HepG2 (cell line): ENCODE data around the gene HBD. TPM values are rescaled to one million over a fixed set of nuclear protein-coding genes. Genes with fewer than 3 reads are reported as not detected.

Experiments
- ATAC-seq: fragments of 200-7000 bp; cut with Tn5 transposase; 3 replicates; pipeline ENCODE4 v1.9.1; 2020; ENCODE audit warnings: mild to moderate bottlenecking, moderate library complexity
- BruUV-seq: library from RNA; stranded (reverse); fragments of 400-500 nt; replicated peaks from 2 replicates; lab custom pipeline; 2021; lab: Mats Ljungman, UMichigan
- CTCF ChIA-PET: fragments of 300-600 bp; formaldehyde crosslinking; extraction: SDS; loops from one replicate; lab custom pipeline; 2021; ENCODE audit warnings: low total read pairs, inconsistent platforms, low intra/inter-chr PET ratio; lab: Yijun Ruan, JAX
- POLR2A ChIA-PET: fragments of 350-600 bp; sonication (Branson Sonifier 250); formaldehyde crosslinking; loops from one replicate; lab custom pipeline; 2020; ENCODE audit warnings: antibody characterized with exemption, inconsistent platforms; lab: Yijun Ruan, JAX
- DNase-seq: peaks from one replicate; pipeline ENCODE4 v3.0.0-alpha.2; 2015; ENCODE audit warnings: low spot score
- FAIRE-seq: peaks from 3 replicates; lab custom pipeline; 2011; peaks lifted over from hg19 to GRCh38; lab: Jason Lieb, UNC
- H2AFZ ChIP-seq: one replicate; pipeline ENCODE4 v1.6.1; 2011; ENCODE audit warnings: low read length, inconsistent platforms
- H3K27ac ChIP-seq: fragments of 300-600 bp; 3 replicates; pipeline ENCODE4 v1.8.0; 2011; ENCODE audit warnings: mixed run types, mild to moderate bottlenecking, mixed read lengths, low read length, inconsistent platforms; ENCODE audit not compliant: insufficient read depth; ENCODE audit errors: extremely low read length
- H3K27me3 ChIP-seq, 2 experiments: fragments of 200-600 bp in 1 of 2; 2 replicates in 1 of 2; 3 replicates in 1 of 2; pipeline versions ENCODE4 v1.6.0 to v1.8.0; 2011; ENCODE audit warnings: low read length in 2 of 2, mild to moderate bottlenecking in 2 of 2, moderate library complexity in 2 of 2, inconsistent platforms in 1 of 2; ENCODE audit not compliant: insufficient read depth in 2 of 2, control insufficient read depth in 1 of 2
- H3K36me3 ChIP-seq, 2 experiments: fragments of 200-600 bp in 1 of 2; replicated peaks in 1 of 2; 2 replicates in 1 of 2; 3 replicates in 1 of 2; pipeline versions ENCODE4 v1.5.1 to v1.8.0; 2011; ENCODE audit warnings: low read length in 2 of 2, inconsistent platforms in 1 of 2; ENCODE audit not compliant: insufficient read depth in 2 of 2, control insufficient read depth in 1 of 2
- H3K4me1 ChIP-seq: 2 replicates; pipeline ENCODE4 v1.5.1; 2012; ENCODE audit warnings: low read length, inconsistent platforms; ENCODE audit not compliant: insufficient read depth
- H3K4me2 ChIP-seq: 2 replicates; pipeline ENCODE4 v1.6.0; 2011; ENCODE audit warnings: low read depth, low read length, inconsistent platforms
- H3K4me3 ChIP-seq, 3 experiments: fragments of 200-600 bp in 1 of 3; sonication (generic), shearing (Covaris generic) in 1 of 3; replicated peaks in 1 of 3; 2 replicates each; pipeline ENCODE4 v1.5.1; 2011 to 2016; ENCODE audit warnings: low read length in 3 of 3, inconsistent platforms in 2 of 3, low read depth in 2 of 3, mild to moderate bottlenecking in 2 of 3, control low read depth in 1 of 3, mixed read lengths in 1 of 3; ENCODE audit not compliant: insufficient read depth in 1 of 3
- H3K79me2 ChIP-seq: one replicate; pipeline ENCODE4 v1.6.1; 2011; ENCODE audit warnings: low read length, inconsistent platforms; ENCODE audit not compliant: insufficient read depth
- H3K9ac ChIP-seq: 2 replicates; pipeline ENCODE4 v1.6.0; 2011; ENCODE audit warnings: mild to moderate bottlenecking, low read depth, low read length, inconsistent platforms; ENCODE audit not compliant: insufficient read depth
- H3K9me3 ChIP-seq: 2 replicates; pipeline ENCODE4 v1.5.1; 2012; ENCODE audit warnings: mild to moderate bottlenecking, low read length
- H4K20me1 ChIP-seq: 2 replicates; pipeline ENCODE4 v1.6.0; 2011; ENCODE audit warnings: inconsistent platforms, mild to moderate bottlenecking, low read length, moderate library complexity; ENCODE audit not compliant: insufficient read depth
- KAT7 ChIP-seq: IDR thresholded peaks from 2 replicates; pipeline ENCODE4 v1.6.1; 2018; ENCODE audit warnings: borderline replicate concordance, missing compliant biosample characterization
- MAFG ChIP-seq: sonication (generic); formaldehyde crosslinking; IDR thresholded peaks from 2 replicates; pipeline ENCODE4 v1.5.1; 2020; ENCODE audit warnings: mild to moderate bottlenecking, missing genetic modification reagents
- ZNF34 ChIP-seq: sonication (generic); formaldehyde crosslinking; IDR thresholded peaks from 2 replicates; pipeline ENCODE4 v1.4.0; 2020; ENCODE audit warnings: mild to moderate bottlenecking, missing genetic modification reagents, borderline replicate concordance
- WGBS: methylation state at CpG from one replicate; pipeline ENCODE4 v1.1.6; 2017; ENCODE audit warnings: low lambda C conversion rate; 5-methylcytosine and 5-hydroxymethylcytosine counted together
- in situ Hi-C: cut with HindIII; loops from 2 replicates; pipeline ENCODE4 v1.10.0; 2017; ENCODE audit warnings: low pct_unique_long_range_greater_than_20kb; ENCODE audit not compliant: extremely low pct_ligation_motif_present
- intact Hi-C: fragments of 100-400 bp; cut with micrococcal nuclease; formaldehyde crosslinking; loops from one replicate; pipeline ENCODE4 v1.10.0; 2022; ENCODE audit not compliant: unreplicated experiment
- polyA plus RNA-seq, 8 experiments: library from polyadenylated mRNA; depleted of rRNA in 3 of 8; stranded (reverse) in 7 of 8; unstranded in 1 of 8; fragments of >200 nt; fragmentation: Illumina TruSeq in 4 of 8; extraction: Trizol in 4 of 8; gene quantifications; 2 replicates each; pipeline versions ENCODE4 v1.2.1 to v1.2.3, GENCODE V29; 2011 to 2016; ENCODE audit warnings: low read depth in 4 of 8, missing spikeins in 1 of 8, mixed read lengths in 1 of 8; ENCODE audit not compliant: insufficient read depth in 1 of 8
- total RNA-seq, 5 experiments: library from RNA; depleted of rRNA; stranded (reverse); fragments of >200 nt; fragmentation: Illumina TruSeq; extraction: Trizol; gene quantifications; 2 replicates each; pipeline ENCODE4 v1.2.3, GENCODE V29; 2016; ENCODE audit warnings: low read depth in 1 of 5
- TF ChIP-seq, protein P1 (sequence below): sonication (generic); formaldehyde crosslinking; IDR thresholded peaks from 2 replicates; pipeline ENCODE4 v1.4.0; 2020; ENCODE audit warnings: missing genetic modification reagents
- TF ChIP-seq, protein P2 (sequence below): sonication (generic); formaldehyde crosslinking; IDR thresholded peaks from 2 replicates; pipeline ENCODE4 v1.4.0; 2020; ENCODE audit warnings: mild to moderate bottlenecking, missing genetic modification reagents, borderline replicate concordance
- TF ChIP-seq, protein P3 (sequence below), 2 experiments: sonication (generic) in 1 of 2; formaldehyde crosslinking in 1 of 2; IDR thresholded peaks; 2 replicates each; pipeline versions ENCODE4 v1.6.1 to v1.9.0; 2014 to 2022; ENCODE audit warnings: antibody characterized with exemption in 1 of 2, borderline replicate concordance in 1 of 2, inconsistent platforms in 1 of 2, low read depth in 1 of 2, missing genetic modification reagents in 1 of 2
- TF ChIP-seq, protein P4 (sequence below): conservative IDR thresholded peaks from 2 replicates; pipeline ENCODE4 v1.6.1; 2018; ENCODE audit warnings: missing genetic modification reagents

HBD gene
- total and polyA plus RNA-seq, 2 of the 13 experiments (the other 11 are each of a cell fraction or from before 2014, with no cell fraction given), result not detected

DNA sequence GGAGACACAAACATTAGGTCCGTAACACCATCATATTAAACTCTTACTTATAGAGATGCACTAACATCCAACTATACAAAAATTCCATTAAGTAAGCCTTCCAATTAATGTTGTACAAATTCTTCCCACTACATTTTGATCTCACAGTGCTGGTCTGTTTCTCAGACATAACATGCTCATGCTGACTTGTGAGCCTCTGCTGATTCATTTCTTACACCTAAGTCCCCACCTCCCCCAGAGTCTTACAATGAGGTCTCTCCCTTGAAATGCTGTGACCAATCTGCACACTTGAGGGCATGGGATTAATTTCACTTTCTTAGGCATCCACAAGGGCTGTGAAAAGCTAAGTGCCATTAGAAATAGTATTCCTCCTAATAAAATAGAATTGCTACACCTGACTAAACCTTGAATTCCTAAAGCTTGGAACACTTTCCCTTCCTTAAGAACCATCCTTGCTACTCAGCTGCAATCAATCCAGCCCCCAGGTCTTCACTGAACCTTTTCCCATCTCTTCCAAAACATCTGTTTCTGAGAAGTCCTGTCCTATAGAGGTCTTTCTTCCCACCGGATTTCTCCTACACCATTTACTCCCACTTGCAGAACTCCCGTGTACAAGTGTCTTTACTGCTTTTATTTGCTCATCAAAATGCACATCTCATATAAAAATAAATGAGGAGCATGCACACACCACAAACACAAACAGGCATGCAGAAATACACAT is 13.3 kb upstream of the HBD start (continued):
- TF ChIP-seq KAT7 (no peak), ZNF34 (no peak)

DNA sequence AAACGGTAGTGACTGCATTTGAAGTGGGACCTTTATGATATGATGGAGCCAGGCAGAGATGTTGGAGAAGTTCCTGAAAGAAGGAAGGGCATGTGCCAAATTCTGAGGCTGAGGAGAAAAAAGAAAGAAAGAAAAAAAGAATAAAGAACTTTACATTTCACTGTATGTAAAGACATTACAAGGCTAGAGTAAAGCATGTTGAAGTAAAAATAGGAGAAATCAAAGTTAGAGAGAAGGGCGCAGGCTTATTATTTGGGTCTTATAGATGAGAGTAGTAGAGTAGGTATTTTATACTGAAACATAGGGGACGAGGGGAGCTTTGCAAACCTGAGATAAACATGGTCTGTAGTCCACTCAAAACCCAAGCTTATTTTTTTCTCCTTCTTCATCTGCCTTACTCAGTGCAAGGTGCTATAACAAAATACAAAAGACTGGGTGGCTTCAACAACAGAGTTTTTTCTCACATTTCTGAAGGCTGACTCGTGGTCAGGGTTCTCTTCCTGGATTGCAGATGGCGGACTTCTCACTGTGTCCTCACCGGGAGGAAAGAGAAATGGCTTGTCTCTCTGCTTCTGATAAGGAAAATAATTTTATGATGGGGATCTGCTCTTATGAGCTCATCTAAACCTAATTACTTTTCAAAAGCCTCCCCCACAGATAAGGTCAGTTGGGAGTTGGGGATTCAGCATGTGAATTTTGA is 12.6 kb upstream of the HBD start:
- CTCF ChIA-PET, result no interaction called here
- Histone ChIP-seq H2AFZ (no peak overlapping the region), H3K9me3 (no peaks in the 10 kb centered on the region), H4K20me1 (no peaks in the 10 kb centered on the region), H3K27ac (no peak overlapping the region), H3K27me3 (peaks cover 0 to 5% of the 10 kb centered on the region in 2 experiments; a peak in 1 of 5 replicates), H3K79me2 (no peaks in the 10 kb centered on the region), H3K4me3 (no peak overlapping the region), H3K4me1 (no peaks in the 10 kb centered on the region), H3K36me3 (no peaks in the 10 kb centered on the region), H3K9ac (no peak overlapping the region), H3K4me2 (no peak overlapping the region)
- POLR2A ChIA-PET, result no interaction called here
- BruUV-seq, result no TSS peak
- ATAC-seq (no peak), FAIRE-seq (no peak), DNase-seq (no peak)
- WGBS, result 10% methylated on average over 6 of the region's 6 CpGs
- in situ Hi-C loops, result no loop called here
- intact Hi-C loops, result no loop called here
- TF ChIP-seq, protein P1, sequence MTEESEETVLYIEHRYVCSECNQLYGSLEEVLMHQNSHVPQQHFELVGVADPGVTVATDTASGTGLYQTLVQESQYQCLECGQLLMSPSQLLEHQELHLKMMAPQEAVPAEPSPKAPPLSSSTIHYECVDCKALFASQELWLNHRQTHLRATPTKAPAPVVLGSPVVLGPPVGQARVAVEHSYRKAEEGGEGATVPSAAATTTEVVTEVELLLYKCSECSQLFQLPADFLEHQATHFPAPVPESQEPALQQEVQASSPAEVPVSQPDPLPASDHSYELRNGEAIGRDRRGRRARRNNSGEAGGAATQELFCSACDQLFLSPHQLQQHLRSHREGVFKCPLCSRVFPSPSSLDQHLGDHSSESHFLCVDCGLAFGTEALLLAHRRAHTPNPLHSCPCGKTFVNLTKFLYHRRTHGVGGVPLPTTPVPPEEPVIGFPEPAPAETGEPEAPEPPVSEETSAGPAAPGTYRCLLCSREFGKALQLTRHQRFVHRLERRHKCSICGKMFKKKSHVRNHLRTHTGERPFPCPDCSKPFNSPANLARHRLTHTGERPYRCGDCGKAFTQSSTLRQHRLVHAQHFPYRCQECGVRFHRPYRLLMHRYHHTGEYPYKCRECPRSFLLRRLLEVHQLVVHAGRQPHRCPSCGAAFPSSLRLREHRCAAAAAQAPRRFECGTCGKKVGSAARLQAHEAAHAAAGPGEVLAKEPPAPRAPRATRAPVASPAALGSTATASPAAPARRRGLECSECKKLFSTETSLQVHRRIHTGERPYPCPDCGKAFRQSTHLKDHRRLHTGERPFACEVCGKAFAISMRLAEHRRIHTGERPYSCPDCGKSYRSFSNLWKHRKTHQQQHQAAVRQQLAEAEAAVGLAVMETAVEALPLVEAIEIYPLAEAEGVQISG, result no peak
- TF ChIP-seq MAFG (CRISPR knock-in tag), result no peak
- TF ChIP-seq, protein P2, sequence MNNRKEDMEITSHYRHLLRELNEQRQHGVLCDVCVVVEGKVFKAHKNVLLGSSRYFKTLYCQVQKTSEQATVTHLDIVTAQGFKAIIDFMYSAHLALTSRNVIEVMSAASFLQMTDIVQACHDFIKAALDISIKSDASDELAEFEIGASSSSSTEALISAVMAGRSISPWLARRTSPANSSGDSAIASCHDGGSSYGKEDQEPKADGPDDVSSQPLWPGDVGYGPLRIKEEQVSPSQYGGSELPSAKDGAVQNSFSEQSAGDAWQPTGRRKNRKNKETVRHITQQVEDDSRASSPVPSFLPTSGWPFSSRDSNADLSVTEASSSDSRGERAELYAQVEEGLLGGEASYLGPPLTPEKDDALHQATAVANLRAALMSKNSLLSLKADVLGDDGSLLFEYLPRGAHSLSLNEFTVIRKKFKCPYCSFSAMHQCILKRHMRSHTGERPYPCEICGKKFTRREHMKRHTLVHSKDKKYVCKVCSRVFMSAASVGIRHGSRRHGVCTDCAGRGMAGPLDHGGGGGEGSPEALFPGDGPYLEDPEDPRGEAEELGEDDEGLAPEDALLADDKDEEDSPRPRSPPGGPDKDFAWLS (CRISPR knock-in tag), result no peak
- TF ChIP-seq, protein P3, sequence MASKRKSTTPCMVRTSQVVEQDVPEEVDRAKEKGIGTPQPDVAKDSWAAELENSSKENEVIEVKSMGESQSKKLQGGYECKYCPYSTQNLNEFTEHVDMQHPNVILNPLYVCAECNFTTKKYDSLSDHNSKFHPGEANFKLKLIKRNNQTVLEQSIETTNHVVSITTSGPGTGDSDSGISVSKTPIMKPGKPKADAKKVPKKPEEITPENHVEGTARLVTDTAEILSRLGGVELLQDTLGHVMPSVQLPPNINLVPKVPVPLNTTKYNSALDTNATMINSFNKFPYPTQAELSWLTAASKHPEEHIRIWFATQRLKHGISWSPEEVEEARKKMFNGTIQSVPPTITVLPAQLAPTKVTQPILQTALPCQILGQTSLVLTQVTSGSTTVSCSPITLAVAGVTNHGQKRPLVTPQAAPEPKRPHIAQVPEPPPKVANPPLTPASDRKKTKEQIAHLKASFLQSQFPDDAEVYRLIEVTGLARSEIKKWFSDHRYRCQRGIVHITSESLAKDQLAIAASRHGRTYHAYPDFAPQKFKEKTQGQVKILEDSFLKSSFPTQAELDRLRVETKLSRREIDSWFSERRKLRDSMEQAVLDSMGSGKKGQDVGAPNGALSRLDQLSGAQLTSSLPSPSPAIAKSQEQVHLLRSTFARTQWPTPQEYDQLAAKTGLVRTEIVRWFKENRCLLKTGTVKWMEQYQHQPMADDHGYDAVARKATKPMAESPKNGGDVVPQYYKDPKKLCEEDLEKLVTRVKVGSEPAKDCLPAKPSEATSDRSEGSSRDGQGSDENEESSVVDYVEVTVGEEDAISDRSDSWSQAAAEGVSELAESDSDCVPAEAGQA (IDR thresholded peaks at IDR 0.05; ENCODE audit: low read depth), result no peak
- TF ChIP-seq, protein P3 (CRISPR knock-in tag; IDR thresholded peaks at IDR 0.05; ENCODE audit: borderline replicate concordance), result no peak
- TF ChIP-seq, protein P4, sequence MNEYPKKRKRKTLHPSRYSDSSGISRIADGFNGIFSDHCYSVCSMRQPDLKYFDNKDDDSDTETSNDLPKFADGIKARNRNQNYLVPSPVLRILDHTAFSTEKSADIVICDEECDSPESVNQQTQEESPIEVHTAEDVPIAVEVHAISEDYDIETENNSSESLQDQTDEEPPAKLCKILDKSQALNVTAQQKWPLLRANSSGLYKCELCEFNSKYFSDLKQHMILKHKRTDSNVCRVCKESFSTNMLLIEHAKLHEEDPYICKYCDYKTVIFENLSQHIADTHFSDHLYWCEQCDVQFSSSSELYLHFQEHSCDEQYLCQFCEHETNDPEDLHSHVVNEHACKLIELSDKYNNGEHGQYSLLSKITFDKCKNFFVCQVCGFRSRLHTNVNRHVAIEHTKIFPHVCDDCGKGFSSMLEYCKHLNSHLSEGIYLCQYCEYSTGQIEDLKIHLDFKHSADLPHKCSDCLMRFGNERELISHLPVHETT (CRISPR knock-in tag), result no peak
